ENCODE measurements around the gene FNBP1. TPM values are rescaled to one million over a fixed set of nuclear protein-coding genes. Genes with fewer than 3 reads are reported as not detected.

FNBP1 gene
- total and polyA plus RNA-seq, 2 of the 13 experiments (the other 11 are each of a cell fraction or from before 2014, with no cell fraction given), result 5.4 to 19.5 TPM

- no peak for TF ChIP-seq ZNF773 (CRISPR knock-in tag; IDR thresholded peaks at IDR 0.05; ENCODE audit: borderline replicate concordance)
- TF ChIP-seq ZNF33A (CRISPR knock-in tag; IDR thresholded peaks at IDR 0.05; ENCODE audit: borderline replicate concordance), result no peak
- TF ChIP-seq HBP1 (CRISPR knock-in tag; IDR thresholded peaks at IDR 0.05; ENCODE audit: low read depth), result no peak
- TF ChIP-seq ATF2 (CRISPR knock-in tag; IDR thresholded peaks at IDR 0.05), result no peak
- TF ChIP-seq MBNL3 (CRISPR knock-in tag; conservative IDR thresholded peaks at IDR 0.05), result no peak
- no peak for TF ChIP-seq SALL2 (CRISPR knock-in tag; IDR thresholded peaks at IDR 0.05)
- no peak for TF ChIP-seq FUBP1 (CRISPR knock-in tag; IDR thresholded peaks at IDR 0.05; ENCODE audit: borderline replicate concordance)
- no peak for TF ChIP-seq DNMT3B (CRISPR knock-in tag; conservative IDR thresholded peaks at IDR 0.05)
- TF ChIP-seq ZNF616 (CRISPR knock-in tag; IDR thresholded peaks at IDR 0.05; ENCODE audit: low read depth), result no peak
- no peak for TF ChIP-seq MBD4 (IDR thresholded peaks at IDR 0.05; ENCODE audit: borderline replicate concordance, low read length)
- no peak for TF ChIP-seq SMARCC2 (IDR thresholded peaks at IDR 0.05)
- no peak for TF ChIP-seq PAX8 (CRISPR knock-in tag; IDR thresholded peaks at IDR 0.05; ENCODE audit: borderline replicate concordance)
- no peak for TF ChIP-seq ZSCAN31 (CRISPR knock-in tag; IDR thresholded peaks at IDR 0.05; ENCODE audit: low read depth)
- no peak for TF ChIP-seq ZNF44 (CRISPR knock-in tag; IDR thresholded peaks at IDR 0.05)
- no peak for TF ChIP-seq ZNF841 (CRISPR knock-in tag; IDR thresholded peaks at IDR 0.05; ENCODE audit: borderline replicate concordance)
- no peak for TF ChIP-seq ZNF326 (CRISPR knock-in tag; IDR thresholded peaks at IDR 0.05; ENCODE audit: borderline replicate concordance)
- no peak for TF ChIP-seq ZNF256 (CRISPR knock-in tag; conservative IDR thresholded peaks at IDR 0.05)
- no peak for TF ChIP-seq MED13 (CRISPR knock-in tag; IDR thresholded peaks at IDR 0.05)
- TF ChIP-seq ZNF296 (CRISPR knock-in tag; conservative IDR thresholded peaks at IDR 0.05), result no peak
- no peak for TF ChIP-seq ATF3 (CRISPR knock-in tag; IDR thresholded peaks at IDR 0.05)
- TF ChIP-seq ZNF576 (CRISPR knock-in tag; IDR thresholded peaks at IDR 0.05), result no peak
- TF ChIP-seq FOXK2 (IDR thresholded peaks at IDR 0.05), result peak; percentile 19; the same call in 1 of the 2 replicates
- no peak for TF ChIP-seq PHF8 (CRISPR knock-in tag; IDR thresholded peaks at IDR 0.05)
- TF ChIP-seq ZBTB1 (CRISPR knock-in tag; IDR thresholded peaks at IDR 0.05; ENCODE audit: borderline replicate concordance), result no peak
- no peak for TF ChIP-seq TARDBP (CRISPR knock-in tag; IDR thresholded peaks at IDR 0.05)
- no peak for TF ChIP-seq E2F5 (CRISPR knock-in tag; conservative IDR thresholded peaks at IDR 0.05)
Observed at GRCh38 chr9:130028493-130029222, 14.3 kb downstream of the FNBP1 start (continued).
